SH-SY5Y (cell line): ENCODE data around the gene SIL1.

Experiments
- GATA2 ChIP-seq: IDR thresholded peaks from 2 replicates; pipeline ENCODE4 v1.6.1; 2011; ENCODE audit warnings: mild to moderate bottlenecking, low read depth, low read length
- GATA3 ChIP-seq: IDR thresholded peaks from 2 replicates; pipeline ENCODE4 v1.6.1; 2011; ENCODE audit warnings: low read depth, mild to moderate bottlenecking, low read length, moderate library complexity

DNA sequence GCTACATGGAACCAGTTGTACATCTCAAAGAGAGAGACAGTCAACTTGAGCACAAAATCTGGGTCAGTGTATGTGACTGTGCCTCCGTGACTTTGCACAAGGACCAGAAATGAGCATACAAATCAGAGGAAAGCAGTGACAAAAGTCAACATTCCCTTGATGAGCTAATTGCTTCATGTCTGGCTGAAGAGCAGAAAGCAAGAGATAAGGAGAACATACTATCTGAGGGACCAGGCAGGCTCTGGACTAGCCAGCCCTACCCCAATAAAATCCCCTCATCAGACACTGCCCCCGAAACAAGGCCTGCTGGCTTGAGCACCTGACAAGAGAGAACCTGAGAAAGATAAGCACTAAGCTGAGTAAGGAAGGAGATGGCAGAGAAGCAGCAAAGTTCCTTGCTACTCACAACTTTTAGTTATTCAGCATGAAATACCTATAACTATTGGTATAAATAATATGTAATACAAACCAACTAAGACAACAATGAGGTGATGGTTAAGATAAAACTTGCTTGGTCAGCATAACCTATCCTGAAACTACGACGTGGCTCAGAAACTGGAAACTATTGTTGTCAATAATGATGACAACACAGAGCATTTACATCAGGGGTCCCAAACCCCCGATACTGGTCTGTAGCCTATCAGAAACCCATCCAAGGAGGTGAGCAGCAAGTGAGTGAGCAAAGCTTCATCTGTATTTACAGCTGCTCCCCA, 9.5 kb downstream of the SIL1 start:
- TF ChIP-seq GATA3 (no peak), GATA2 (no peak)
